ENCODE data around the gene ACSM2A. TPM values are rescaled to one million over a fixed set of nuclear protein-coding genes. Genes with fewer than 3 reads are reported as not detected.
A peak's percentile ranks its signal among the peaks of the same experiment; 100 is the strongest.
"Not testable (repeated sequence)": the region's sequence is repeated elsewhere in the genome, so short reads cannot be mapped to it uniquely, and the experiment has no call there.

Gene ACSM2A
- total and polyA plus RNA-seq, 5 donors = not detected

DNA sequence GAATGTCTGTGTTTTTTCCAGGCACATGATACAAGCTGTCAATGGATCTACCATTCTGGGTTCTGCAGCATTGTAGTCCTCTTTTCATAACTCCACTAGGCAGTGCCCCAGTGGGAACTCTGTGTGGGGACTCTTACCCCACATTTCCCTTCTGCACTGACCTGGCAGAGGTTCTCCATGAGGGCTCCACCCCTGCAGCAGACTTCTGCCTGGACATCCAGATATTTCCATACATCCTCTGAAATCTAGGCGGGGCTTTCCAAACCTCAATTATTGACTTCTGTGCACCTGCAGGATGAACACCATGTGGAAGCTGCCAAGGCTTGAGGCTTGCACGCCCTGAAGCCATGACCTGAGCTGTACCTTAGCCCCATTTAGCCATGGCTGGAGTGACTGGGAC lies 56.0 kb downstream of the ACSM2A start:
- WGBS = 78% methylated on average over 2 of the region's 2 CpGs
- ATAC-seq (no peak), DNase-seq (no peak)
- intact Hi-C loops (cut with DNase I) = no loop called here
- no peaks in the 10 kb centered on the region for H3K9me3 ChIP-seq (ENCODE audit: control insufficient read depth, low read length)
- H3K4me3 ChIP-seq (ENCODE audit: low read length) = no peak overlapping the region
- no peak overlapping the region for H3K27ac ChIP-seq (ENCODE audit: low read length)
- H3K4me1 ChIP-seq (ENCODE audit: control insufficient read depth, insufficient read depth, low read length) = no peaks in the 10 kb centered on the region
- H3K27me3 ChIP-seq (ENCODE audit: control insufficient read depth, insufficient read depth) = no peaks in the 10 kb centered on the region

DNA sequence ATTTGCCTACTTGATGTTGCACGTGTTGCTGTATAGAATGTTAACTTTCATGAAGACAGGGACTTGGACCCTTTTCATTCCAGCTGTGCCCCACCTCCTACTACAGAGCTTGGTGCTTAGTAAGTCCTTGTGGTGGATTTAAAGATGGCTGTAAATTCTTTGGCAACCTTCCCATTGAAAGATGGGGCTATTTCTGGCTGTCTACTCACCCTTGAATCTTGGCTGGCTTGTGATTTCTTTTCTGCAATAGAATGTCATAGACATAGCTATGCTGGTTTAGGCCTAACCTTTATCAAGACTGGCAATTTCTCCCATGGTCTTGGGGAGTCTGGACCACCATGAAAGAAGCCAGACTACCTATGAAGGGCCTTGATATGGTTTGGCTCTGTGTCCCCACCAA lies 59.0 kb downstream of the ACSM2A start:
- ATAC-seq = no peak
- Histone ChIP-seq H3K4me3 (ENCODE audit: low read length) (no peak overlapping the region), H3K27ac (ENCODE audit: low read length) (no peak overlapping the region), H3K27me3 (ENCODE audit: control insufficient read depth, insufficient read depth) (no peaks in the 10 kb centered on the region), H3K9me3 (ENCODE audit: control insufficient read depth, low read length) (no peaks in the 10 kb centered on the region), H3K4me1 (ENCODE audit: control insufficient read depth, insufficient read depth, low read length) (no peaks in the 10 kb centered on the region)
- intact Hi-C loops (cut with DNase I) = no loop called here
- no peak for DNase-seq
- WGBS = 34% methylated on average over 1 of the region's 1 CpG

GRCh38 chr16:20515688-20516090 lies 64.4 kb downstream of the ACSM2A start:
- no peak for ATAC-seq
- intact Hi-C loops (cut with DNase I) = no loop called here
- Histone ChIP-seq H3K4me3 (ENCODE audit: low read length) (no peak overlapping the region), H3K27ac (ENCODE audit: low read length) (no peak overlapping the region), H3K27me3 (ENCODE audit: control insufficient read depth, insufficient read depth) (no peaks in the 10 kb centered on the region), H3K9me3 (ENCODE audit: control insufficient read depth, low read length) (no peaks in the 10 kb centered on the region), H3K4me1 (ENCODE audit: control insufficient read depth, insufficient read depth, low read length) (no peaks in the 10 kb centered on the region)
- no peak for DNase-seq

DNA sequence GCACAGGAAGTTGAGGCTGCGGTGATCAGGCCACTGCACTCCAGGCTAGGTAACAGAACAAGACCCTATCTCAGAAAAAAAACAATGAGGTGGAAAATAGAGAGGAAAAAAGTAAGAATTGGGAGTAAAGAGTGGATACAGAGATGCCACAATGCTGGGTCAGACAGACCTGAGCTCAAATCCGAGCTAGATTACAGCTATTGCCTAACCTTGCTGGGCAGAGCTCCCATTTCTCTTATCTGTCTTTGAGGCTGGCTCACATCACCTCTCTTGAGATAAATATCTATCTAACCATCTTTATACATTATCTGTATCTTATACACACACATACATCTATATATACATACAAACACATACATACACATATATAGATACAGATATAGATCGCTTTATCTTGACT lies 65.8 kb downstream of the ACSM2A start:
- H3K4me1 ChIP-seq (ENCODE audit: control insufficient read depth, insufficient read depth, low read length) = no peaks in the 10 kb centered on the region
- no peaks in the 10 kb centered on the region for H3K9me3 ChIP-seq (ENCODE audit: control insufficient read depth, low read length)
- H3K27me3 ChIP-seq (ENCODE audit: control insufficient read depth, insufficient read depth) = no peaks in the 10 kb centered on the region
- ATAC-seq (no peak), DNase-seq (no peak)
- no peak overlapping the region for H3K4me3 ChIP-seq (ENCODE audit: low read length)
- WGBS = 77% methylated on average over 3 of the region's 3 CpGs
- H3K27ac ChIP-seq (ENCODE audit: low read length) = no peak overlapping the region
- intact Hi-C loops (cut with DNase I) = no loop called here

GRCh38 chr16:20519231-20519630 lies 67.9 kb downstream of the ACSM2A start:
- no peak overlapping the region for H3K27ac ChIP-seq (ENCODE audit: low read length)
- ATAC-seq (no peak), DNase-seq (no peak)
- no peaks in the 10 kb centered on the region for H3K27me3 ChIP-seq (ENCODE audit: control insufficient read depth, insufficient read depth)
- H3K4me3 ChIP-seq (ENCODE audit: low read length) = no peak overlapping the region
- WGBS = 75% methylated on average over 3 of the region's 3 CpGs
- no peaks in the 10 kb centered on the region for H3K9me3 ChIP-seq (ENCODE audit: control insufficient read depth, low read length)
- H3K4me1 ChIP-seq (ENCODE audit: control insufficient read depth, insufficient read depth, low read length) = no peaks in the 10 kb centered on the region
- intact Hi-C loops (cut with DNase I) = no loop called here

DNA sequence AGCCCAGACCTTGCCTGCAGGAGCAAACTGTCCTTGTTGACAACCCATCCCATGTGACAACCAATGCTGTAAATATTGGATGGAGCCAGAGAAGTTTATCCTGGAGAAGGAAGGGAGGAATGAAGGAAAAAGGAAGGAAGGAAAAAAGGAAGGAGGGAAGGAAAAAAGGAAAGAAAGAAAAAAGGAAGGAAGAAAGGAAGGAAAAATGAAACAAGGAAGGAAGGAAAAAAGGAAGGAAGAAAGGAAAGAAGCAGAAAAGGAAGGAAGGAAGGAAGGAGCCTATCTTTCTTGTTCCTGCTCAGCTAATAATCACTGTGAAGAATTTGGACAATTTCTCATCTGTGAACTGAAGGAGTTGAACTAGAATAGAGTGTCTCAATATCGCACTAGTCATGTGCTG lies 68.8 kb downstream of the ACSM2A start:
- ATAC-seq (no peak), DNase-seq (no peak)
- Histone ChIP-seq H3K27ac (ENCODE audit: low read length) (no peak overlapping the region), H3K4me1 (ENCODE audit: control insufficient read depth, insufficient read depth, low read length) (no peaks in the 10 kb centered on the region), H3K9me3 (ENCODE audit: control insufficient read depth, low read length) (no peaks in the 10 kb centered on the region), H3K4me3 (ENCODE audit: low read length) (no peak overlapping the region), H3K27me3 (ENCODE audit: control insufficient read depth, insufficient read depth) (no peaks in the 10 kb centered on the region)
- 85% methylated on average over 1 of the region's 1 CpG for WGBS
- intact Hi-C loops (cut with DNase I) = no loop called here

- WGBS = no CpG with 5 or more reads among the region's 13 CpGs
- H3K9me3 ChIP-seq (ENCODE audit: control insufficient read depth, low read length); H3K27ac ChIP-seq (ENCODE audit: low read length); H3K4me1 ChIP-seq (ENCODE audit: control insufficient read depth, insufficient read depth, low read length); intact Hi-C loops (cut with DNase I); H3K27me3 ChIP-seq (ENCODE audit: control insufficient read depth, insufficient read depth); H3K4me3 ChIP-seq (ENCODE audit: low read length); DNase-seq: not testable (repeated sequence)
- ATAC-seq = peak in 1 of 2 donors; percentile 21
These were observed 80.5 kb downstream of the ACSM2A start for GRCh38 chr16:20531795-20532194.

- H3K27me3 ChIP-seq (ENCODE audit: control insufficient read depth, insufficient read depth); H3K9me3 ChIP-seq (ENCODE audit: control insufficient read depth, low read length); H3K4me1 ChIP-seq (ENCODE audit: control insufficient read depth, insufficient read depth, low read length); H3K4me3 ChIP-seq (ENCODE audit: low read length); H3K27ac ChIP-seq (ENCODE audit: low read length); ATAC-seq; intact Hi-C loops (cut with DNase I); DNase-seq: not testable (repeated sequence)
- no CpG with 5 or more reads among the region's 3 CpGs for WGBS
These were observed 81.0 kb downstream of the ACSM2A start for GRCh38 chr16:20532284-20532792.

GRCh38 chr16:20536669-20537068 lies 85.3 kb downstream of the ACSM2A start:
- H3K4me1 ChIP-seq (ENCODE audit: control insufficient read depth, insufficient read depth, low read length); DNase-seq; H3K9me3 ChIP-seq (ENCODE audit: control insufficient read depth, low read length); H3K4me3 ChIP-seq (ENCODE audit: low read length); H3K27ac ChIP-seq (ENCODE audit: low read length); ATAC-seq; intact Hi-C loops (cut with DNase I); H3K27me3 ChIP-seq (ENCODE audit: control insufficient read depth, insufficient read depth): not testable (repeated sequence)
- 73% methylated on average over 1 of the region's 1 CpG for WGBS

Other genes starting within 250 kb of the ACSM2A start
- under 1 TPM in 1 of 4 donors, not detected in 3; 0.92 TPM for gene GP2, start 124.0 kb upstream of the ACSM2A start, total RNA-seq
- 0.05 TPM for gene GP2, start 124.0 kb upstream of the ACSM2A start, polyA plus RNA-seq
- not detected for gene UMOD, start 98.8 kb upstream of the ACSM2A start, total RNA-seq
- not detected for gene UMOD, start 98.8 kb upstream of the ACSM2A start, polyA plus RNA-seq
- gene PDILT, start 46.8 kb upstream of the ACSM2A start, total RNA-seq = not detected
- gene PDILT, start 46.8 kb upstream of the ACSM2A start, polyA plus RNA-seq = not detected
- gene ACSM5, start 42.0 kb upstream of the ACSM2A start, total RNA-seq = 10 to 100 TPM in 1 of 4 donors, 1 to 10 TPM in 3; 1.8 to 12.5 (median 3.3) TPM
- 2.3 TPM for gene ACSM5, start 42.0 kb upstream of the ACSM2A start, polyA plus RNA-seq
- gene ACSM2B, start 124.8 kb downstream of the ACSM2A start, total RNA-seq = not detected
- not detected for gene ACSM2B, start 124.8 kb downstream of the ACSM2A start, polyA plus RNA-seq
- gene ACSM1, start 246.2 kb downstream of the ACSM2A start, total RNA-seq = under 1 TPM in 3 of 4 donors, not detected in 1; 0.17 to 0.26 (median 0.23) TPM
- gene ACSM1, start 246.2 kb downstream of the ACSM2A start, polyA plus RNA-seq = 0.23 TPM